WTC11 (cell line): ENCODE measurements around the gene TRIP13. TPM values are rescaled to one million over a fixed set of nuclear protein-coding genes. Genes with fewer than 3 reads are reported as not detected.
A peak's percentile ranks its signal among the peaks of the same experiment; 100 is the strongest.

Source experiments
- ATAC-seq: fragments of 200-7000 bp; cut with Tn5 transposase; 2 replicates; pipeline ENCODE4 v1.10.0; 2021; ENCODE audit warnings: mild to moderate bottlenecking, moderate library complexity
- Bru-seq: library from RNA; stranded (reverse); fragments of 400-500 nt; gene quantifications from one replicate; lab custom pipeline; 2021; lab: Mats Ljungman, UMichigan
- CTCF ChIA-PET: fragments of 300-600 bp; sonication (Branson Sonifier 250); formaldehyde crosslinking; loops from one replicate; lab custom pipeline; 2021; ENCODE audit warnings: antibody characterized with exemption; lab: Charles Lee
- POLR2A ChIA-PET: fragments of 350-600 bp; sonication (Branson Sonifier 250); formaldehyde crosslinking; loops from one replicate; lab custom pipeline; 2021; ENCODE audit warnings: antibody characterized with exemption; lab: Charles Lee
- DNase-seq: peaks from one replicate; pipeline ENCODE4 v3.0.0; 2021; ENCODE audit warnings: low spot score
- H3K27ac Mint-ChIP-seq: 2 replicates; pipeline ENCODE4 v1.8.0; 2021; ENCODE audit warnings: mixed read lengths
- H3K27me3 Mint-ChIP-seq: 2 replicates; pipeline ENCODE4 v1.8.0; 2021; ENCODE audit warnings: low read depth, mild to moderate bottlenecking, moderate library complexity, mixed read lengths
- H3K36me3 Mint-ChIP-seq: 2 replicates; pipeline ENCODE4 v1.8.0; 2021; ENCODE audit warnings: mixed read lengths
- H3K4me1 Mint-ChIP-seq: 2 replicates; pipeline ENCODE4 v1.8.0; 2022; ENCODE audit warnings: mixed read lengths
- H3K4me3 Mint-ChIP-seq: 2 replicates; pipeline ENCODE4 v1.8.0; 2021; ENCODE audit warnings: mild to moderate bottlenecking, moderate library complexity, mixed read lengths
- H3K9me3 Mint-ChIP-seq: 2 replicates; pipeline ENCODE4 v1.8.0; 2021; ENCODE audit warnings: mixed read lengths
- ATF1 ChIP-seq: sonication (generic); formaldehyde crosslinking; IDR thresholded peaks from 2 replicates; pipeline ENCODE4 v1.8.1; 2023; ENCODE audit warnings: mild to moderate bottlenecking, moderate library complexity, missing genetic modification reagents
- CBFB ChIP-seq: sonication (generic); formaldehyde crosslinking; IDR thresholded peaks from 2 replicates; pipeline ENCODE4 v1.8.1; 2022; ENCODE audit warnings: mild to moderate bottlenecking, low read depth, missing genetic modification reagents
- CREM ChIP-seq: sonication (generic); formaldehyde crosslinking; IDR thresholded peaks from 2 replicates; pipeline ENCODE4 v1.8.1; 2022; ENCODE audit warnings: mild to moderate bottlenecking, missing genetic modification reagents, moderate library complexity
- ETV6 ChIP-seq: sonication (generic); formaldehyde crosslinking; IDR thresholded peaks from 2 replicates; pipeline ENCODE4 v1.8.1; 2022; ENCODE audit warnings: mild to moderate bottlenecking, missing genetic modification reagents
- FOXK1 ChIP-seq: sonication (generic); formaldehyde crosslinking; IDR thresholded peaks from 2 replicates; pipeline ENCODE4 v1.8.0; 2022; ENCODE audit warnings: mild to moderate bottlenecking, moderate library complexity, missing genetic modification reagents
- FOXP1 ChIP-seq: sonication (generic); formaldehyde crosslinking; IDR thresholded peaks from 2 replicates; pipeline ENCODE4 v1.8.0; 2022; ENCODE audit warnings: missing genetic modification reagents, mild to moderate bottlenecking, moderate library complexity, borderline replicate concordance
- GABPB1 ChIP-seq: sonication (generic); formaldehyde crosslinking; IDR thresholded peaks from 2 replicates; pipeline ENCODE4 v1.8.1; 2023; ENCODE audit warnings: mild to moderate bottlenecking, missing genetic modification reagents
- GTF2I ChIP-seq: fragments of 250-450 bp; sonication (Bioruptor Pico); conservative IDR thresholded peaks from 2 replicates; pipeline ENCODE4 v1.4.0; 2021; ENCODE audit warnings: mild to moderate bottlenecking
- HMGA2 ChIP-seq: fragments of 250-450 bp; sonication (Bioruptor Pico); IDR thresholded peaks from 2 replicates; pipeline ENCODE4 v1.4.0; 2021; ENCODE audit warnings: mild to moderate bottlenecking, moderate library complexity
- JAZF1 ChIP-seq: fragments of 250-450 bp; sonication (Bioruptor Pico); IDR thresholded peaks from 2 replicates; pipeline ENCODE4 v1.9.0; 2021; ENCODE audit warnings: moderate library complexity, mild to moderate bottlenecking, inconsistent platforms
- KAT7 ChIP-seq: sonication (generic); formaldehyde crosslinking; IDR thresholded peaks from 2 replicates; pipeline ENCODE4 v1.8.1; 2023; ENCODE audit warnings: missing genetic modification reagents, mild to moderate bottlenecking, borderline replicate concordance
- MYBL2 ChIP-seq: sonication (generic); formaldehyde crosslinking; IDR thresholded peaks from 2 replicates; pipeline ENCODE4 v1.8.1; 2023; ENCODE audit warnings: mild to moderate bottlenecking, moderate library complexity, missing genetic modification reagents
- NFE2L1 ChIP-seq: sonication (generic); formaldehyde crosslinking; IDR thresholded peaks from 2 replicates; pipeline ENCODE4 v1.8.1; 2023; ENCODE audit warnings: missing genetic modification reagents
- NR3C1 ChIP-seq: sonication (generic); formaldehyde crosslinking; conservative IDR thresholded peaks from 2 replicates; pipeline ENCODE4 v1.8.1; 2023; ENCODE audit warnings: low read depth, mild to moderate bottlenecking, missing genetic modification reagents
- RELA ChIP-seq: sonication (generic); formaldehyde crosslinking; IDR thresholded peaks from 2 replicates; pipeline ENCODE4 v1.8.1; 2022; ENCODE audit warnings: missing genetic modification reagents, mild to moderate bottlenecking, borderline replicate concordance
- RORB ChIP-seq: fragments of 250-450 bp; sonication (Bioruptor Pico); IDR thresholded peaks from 2 replicates; pipeline ENCODE4 v1.9.0; 2021; ENCODE audit warnings: mild to moderate bottlenecking
- SMAD3 ChIP-seq: sonication (generic); formaldehyde crosslinking; IDR thresholded peaks from 2 replicates; pipeline ENCODE4 v1.8.0; 2022; ENCODE audit warnings: missing genetic modification reagents, mild to moderate bottlenecking, borderline replicate concordance
- SP1 ChIP-seq: sonication (generic); formaldehyde crosslinking; conservative IDR thresholded peaks from 2 replicates; pipeline ENCODE4 v1.8.1; 2022; ENCODE audit warnings: missing genetic modification reagents
- TP53 ChIP-seq: sonication (generic); formaldehyde crosslinking; IDR thresholded peaks from 2 replicates; pipeline ENCODE4 v1.8.1; 2023; ENCODE audit warnings: mild to moderate bottlenecking, missing genetic modification reagents
- USF2 ChIP-seq: sonication (generic); formaldehyde crosslinking; IDR thresholded peaks from 2 replicates; pipeline ENCODE4 v1.8.1; 2023; ENCODE audit warnings: mild to moderate bottlenecking, missing genetic modification reagents, moderate library complexity
- ZNF219 ChIP-seq: sonication (generic); formaldehyde crosslinking; IDR thresholded peaks from 2 replicates; pipeline ENCODE4 v1.8.0; 2023; ENCODE audit warnings: missing genetic modification reagents, mild to moderate bottlenecking, borderline replicate concordance
- ZNF263 ChIP-seq: sonication (generic); formaldehyde crosslinking; IDR thresholded peaks from 2 replicates; pipeline ENCODE4 v1.8.1; 2022; ENCODE audit warnings: low read depth, mild to moderate bottlenecking, moderate library complexity, missing genetic modification reagents
- long read RNA-seq, 3 experiments: library from RNA in 1 of 3; library from capped mRNA in 1 of 3; library from polyadenylated mRNA in 1 of 3; unstranded in 2 of 3; stranded (forward) in 1 of 3; transcript quantifications; one replicate each; pipeline ENCODE4 v2.0.0, GENCODE V29; 2021
- total RNA-seq: library from RNA; stranded (reverse); gene quantifications from 3 replicates; pipeline ENCODE4 v1.2.3, GENCODE V29; 2021
- TF ChIP-seq, protein P1 (sequence below): sonication (generic); formaldehyde crosslinking; IDR thresholded peaks from 2 replicates; pipeline ENCODE4 v1.8.1; 2022; ENCODE audit warnings: mild to moderate bottlenecking, moderate library complexity, missing genetic modification reagents
- TF ChIP-seq, protein P2 (sequence below): sonication (generic); formaldehyde crosslinking; IDR thresholded peaks from 2 replicates; pipeline ENCODE4 v1.8.1; 2022; ENCODE audit warnings: low read depth, mild to moderate bottlenecking, moderate library complexity, missing genetic modification reagents, borderline replicate concordance
- TF ChIP-seq, protein P3 (sequence below): fragments of 250-450 bp; sonication (Bioruptor Pico); IDR thresholded peaks from 2 replicates; pipeline ENCODE4 v1.8.0; 2021; ENCODE audit warnings: mild to moderate bottlenecking
- TF ChIP-seq, protein P4 (sequence below): sonication (generic); formaldehyde crosslinking; IDR thresholded peaks from 2 replicates; pipeline ENCODE4 v1.8.1; 2022; ENCODE audit warnings: mild to moderate bottlenecking, missing genetic modification reagents, moderate library complexity, borderline replicate concordance
- TF ChIP-seq, protein P5 (sequence below): sonication (generic); formaldehyde crosslinking; IDR thresholded peaks from 2 replicates; pipeline ENCODE4 v1.8.0; 2022; ENCODE audit warnings: mild to moderate bottlenecking, missing genetic modification reagents
- TF ChIP-seq, protein P6 (sequence below): sonication (generic); formaldehyde crosslinking; IDR thresholded peaks from 2 replicates; pipeline ENCODE4 v1.8.0; 2023; ENCODE audit warnings: missing genetic modification reagents

TRIP13 gene, protein sequence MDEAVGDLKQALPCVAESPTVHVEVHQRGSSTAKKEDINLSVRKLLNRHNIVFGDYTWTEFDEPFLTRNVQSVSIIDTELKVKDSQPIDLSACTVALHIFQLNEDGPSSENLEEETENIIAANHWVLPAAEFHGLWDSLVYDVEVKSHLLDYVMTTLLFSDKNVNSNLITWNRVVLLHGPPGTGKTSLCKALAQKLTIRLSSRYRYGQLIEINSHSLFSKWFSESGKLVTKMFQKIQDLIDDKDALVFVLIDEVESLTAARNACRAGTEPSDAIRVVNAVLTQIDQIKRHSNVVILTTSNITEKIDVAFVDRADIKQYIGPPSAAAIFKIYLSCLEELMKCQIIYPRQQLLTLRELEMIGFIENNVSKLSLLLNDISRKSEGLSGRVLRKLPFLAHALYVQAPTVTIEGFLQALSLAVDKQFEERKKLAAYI
- total RNA-seq, result 31.4 to 35.0 TPM (median 33.7 TPM) in 3 replicates
- Bru-seq, nascent RNA, result percentile 72 among the genes with signal in this experiment
- long read RNA-seq, experiment 1, transcript TRIP13-201 (13 exons, 2,672 nt), result major isoform, 244 of 311 reads
- long read RNA-seq, experiment 1, partial matches to known transcripts, result 38 of 311 reads
- long read RNA-seq, experiment 1, other reads (novel, unspliced or antisense), result 29 of 311 reads
- long read RNA-seq, experiment 2, transcript TRIP13-201 (13 exons, 2,672 nt), result major isoform, 25 of 48 reads
- long read RNA-seq, experiment 2, partial matches to known transcripts, result 15 of 48 reads
- long read RNA-seq, experiment 2, other reads (novel, unspliced or antisense), result 8 of 48 reads
- long read RNA-seq, experiment 3, transcript TRIP13-201 (13 exons, 2,672 nt), result major isoform, 20 of 30 reads
- long read RNA-seq, experiment 3, partial matches to known transcripts, result 4 of 30 reads
- long read RNA-seq, experiment 3, other reads (novel, unspliced or antisense), result 5 of 30 reads

DNA sequence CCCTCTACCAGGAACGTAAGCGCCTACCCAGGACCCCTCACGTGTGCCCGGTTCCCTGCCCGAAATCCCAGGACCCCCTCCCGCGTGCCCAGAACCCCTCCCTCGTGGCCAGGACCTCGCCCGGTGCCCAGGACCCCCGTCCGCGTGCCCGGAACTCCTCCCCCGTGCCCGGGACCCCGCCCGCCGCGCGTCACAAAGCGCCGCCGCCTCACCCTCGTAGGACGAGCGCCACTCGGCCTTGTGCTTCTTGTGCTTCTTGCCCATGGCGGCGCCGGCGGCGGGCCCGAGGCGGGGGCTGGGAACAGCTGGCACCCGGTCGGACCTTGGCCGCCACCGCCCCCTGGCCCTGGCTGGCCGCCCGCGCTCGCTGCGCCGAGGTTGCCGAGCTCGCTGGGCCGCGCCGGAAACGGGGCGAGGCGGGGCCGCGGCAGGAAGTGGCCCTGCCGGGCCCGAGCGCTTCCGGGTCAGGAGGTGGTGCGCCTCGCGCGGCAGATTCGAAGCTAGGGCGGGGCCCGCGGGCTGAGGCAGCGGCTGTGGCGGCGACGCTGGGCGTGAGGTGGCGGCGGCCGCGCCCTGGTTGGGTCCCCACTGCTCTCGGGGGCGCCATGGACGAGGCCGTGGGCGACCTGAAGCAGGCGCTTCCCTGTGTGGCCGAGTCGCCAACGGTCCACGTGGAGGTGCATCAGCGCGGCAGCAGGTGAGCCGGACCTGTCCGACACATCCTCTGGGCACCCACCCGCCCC lies at the start of gene TRIP13, which contains the start of gene BRD9:
Gene TRIP13 (plus strand): TSS at position 491 of the 743 bp plus-strand sequence. CDS start 115 bp downstream, at position 606.
Gene BRD9 (minus strand): TSS at position 408 of the 743 bp plus-strand sequence. CDS start 144 bp downstream, at position 264.
- H3K36me3 Mint-ChIP-seq, result peaks cover 59% of the 10 kb centered on the region
- H3K27ac Mint-ChIP-seq, result peak within 1 kb of the TSS; percentile 67
- no peaks in the 10 kb centered on the region for H3K27me3 Mint-ChIP-seq
- peaks cover 19% of the 10 kb centered on the region for H3K4me1 Mint-ChIP-seq
- CTCF ChIA-PET, result interaction anchor here (1.0 to 2.0 kb wide), 10 partner anchors 11 to 488 kb away, joined by 3 to 13 read pairs (median 4); no protein-coding TSS in a partner anchor
- H3K4me3 Mint-ChIP-seq, result peak within 1 kb of the TSS; percentile 85
- ATAC-seq (peak; percentile 82), DNase-seq (peak; percentile 76)
- H3K9me3 Mint-ChIP-seq, result no peaks in the 10 kb centered on the region
- POLR2A ChIA-PET, result interaction anchor here (1.6 kb wide), 1 partner anchor 11 kb away, joined by 3 read pairs; no protein-coding TSS in a partner anchor
- peak; percentile 90 for TF ChIP-seq SP1 (CRISPR knock-in tag)
- TF ChIP-seq, protein P1, sequence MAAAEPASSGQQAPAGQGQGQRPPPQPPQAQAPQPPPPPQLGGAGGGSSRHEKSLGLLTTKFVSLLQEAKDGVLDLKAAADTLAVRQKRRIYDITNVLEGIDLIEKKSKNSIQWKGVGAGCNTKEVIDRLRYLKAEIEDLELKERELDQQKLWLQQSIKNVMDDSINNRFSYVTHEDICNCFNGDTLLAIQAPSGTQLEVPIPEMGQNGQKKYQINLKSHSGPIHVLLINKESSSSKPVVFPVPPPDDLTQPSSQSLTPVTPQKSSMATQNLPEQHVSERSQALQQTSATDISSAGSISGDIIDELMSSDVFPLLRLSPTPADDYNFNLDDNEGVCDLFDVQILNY (CRISPR knock-in tag), result peak; percentile 84
- TF ChIP-seq ATF1 (CRISPR knock-in tag), result 0 out of 2 replicates have a peak, but pooled peaks have one; percentile 55
- TF ChIP-seq ZNF263 (CRISPR knock-in tag), result 0 out of 2 replicates have a peak, but pooled peaks have one; percentile 44
- peak; percentile 78; the same call in 1 of the 2 replicates for TF ChIP-seq ETV6
- no peak for TF ChIP-seq ZNF219
- 0 out of 2 replicates have a peak, but pooled peaks have one; percentile 68 for TF ChIP-seq CBFB
- peak; percentile 72 for TF ChIP-seq FOXK1 (CRISPR knock-in tag)
- TF ChIP-seq FOXP1 (CRISPR knock-in tag), result peak; percentile 36; the same call in 1 of the 2 replicates
- TF ChIP-seq, protein P2, sequence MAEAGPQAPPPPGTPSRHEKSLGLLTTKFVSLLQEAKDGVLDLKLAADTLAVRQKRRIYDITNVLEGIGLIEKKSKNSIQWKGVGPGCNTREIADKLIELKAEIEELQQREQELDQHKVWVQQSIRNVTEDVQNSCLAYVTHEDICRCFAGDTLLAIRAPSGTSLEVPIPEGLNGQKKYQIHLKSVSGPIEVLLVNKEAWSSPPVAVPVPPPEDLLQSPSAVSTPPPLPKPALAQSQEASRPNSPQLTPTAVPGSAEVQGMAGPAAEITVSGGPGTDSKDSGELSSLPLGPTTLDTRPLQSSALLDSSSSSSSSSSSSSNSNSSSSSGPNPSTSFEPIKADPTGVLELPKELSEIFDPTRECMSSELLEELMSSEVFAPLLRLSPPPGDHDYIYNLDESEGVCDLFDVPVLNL (CRISPR knock-in tag), result peak; percentile 98
- TF ChIP-seq, protein P3, sequence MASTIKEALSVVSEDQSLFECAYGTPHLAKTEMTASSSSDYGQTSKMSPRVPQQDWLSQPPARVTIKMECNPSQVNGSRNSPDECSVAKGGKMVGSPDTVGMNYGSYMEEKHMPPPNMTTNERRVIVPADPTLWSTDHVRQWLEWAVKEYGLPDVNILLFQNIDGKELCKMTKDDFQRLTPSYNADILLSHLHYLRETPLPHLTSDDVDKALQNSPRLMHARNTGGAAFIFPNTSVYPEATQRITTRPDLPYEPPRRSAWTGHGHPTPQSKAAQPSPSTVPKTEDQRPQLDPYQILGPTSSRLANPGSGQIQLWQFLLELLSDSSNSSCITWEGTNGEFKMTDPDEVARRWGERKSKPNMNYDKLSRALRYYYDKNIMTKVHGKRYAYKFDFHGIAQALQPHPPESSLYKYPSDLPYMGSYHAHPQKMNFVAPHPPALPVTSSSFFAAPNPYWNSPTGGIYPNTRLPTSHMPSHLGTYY (CRISPR knock-in tag), result no peak
- no peak for TF ChIP-seq JAZF1 (CRISPR knock-in tag)
- peak; percentile 13; the same call in 1 of the 2 replicates for TF ChIP-seq RELA
- TF ChIP-seq TP53 (CRISPR knock-in tag), result 0 out of 2 replicates have a peak, but pooled peaks have one; percentile 76
- no peak for TF ChIP-seq NR3C1 (CRISPR knock-in tag)
- peak; percentile 82; the same call in 1 of the 2 replicates for TF ChIP-seq MYBL2 (CRISPR knock-in tag)
- TF ChIP-seq KAT7 (CRISPR knock-in tag), result 0 out of 2 replicates have a peak, but pooled peaks have one; percentile 53
- TF ChIP-seq GABPB1, result peak; percentile 77
- 0 out of 2 replicates have a peak, but pooled peaks have one; percentile 26 for TF ChIP-seq NFE2L1 (CRISPR knock-in tag)
- no peak for TF ChIP-seq SMAD3 (CRISPR knock-in tag)
- TF ChIP-seq, protein P4, sequence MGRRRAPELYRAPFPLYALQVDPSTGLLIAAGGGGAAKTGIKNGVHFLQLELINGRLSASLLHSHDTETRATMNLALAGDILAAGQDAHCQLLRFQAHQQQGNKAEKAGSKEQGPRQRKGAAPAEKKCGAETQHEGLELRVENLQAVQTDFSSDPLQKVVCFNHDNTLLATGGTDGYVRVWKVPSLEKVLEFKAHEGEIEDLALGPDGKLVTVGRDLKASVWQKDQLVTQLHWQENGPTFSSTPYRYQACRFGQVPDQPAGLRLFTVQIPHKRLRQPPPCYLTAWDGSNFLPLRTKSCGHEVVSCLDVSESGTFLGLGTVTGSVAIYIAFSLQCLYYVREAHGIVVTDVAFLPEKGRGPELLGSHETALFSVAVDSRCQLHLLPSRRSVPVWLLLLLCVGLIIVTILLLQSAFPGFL (CRISPR knock-in tag), result no peak
- TF ChIP-seq, protein P5, sequence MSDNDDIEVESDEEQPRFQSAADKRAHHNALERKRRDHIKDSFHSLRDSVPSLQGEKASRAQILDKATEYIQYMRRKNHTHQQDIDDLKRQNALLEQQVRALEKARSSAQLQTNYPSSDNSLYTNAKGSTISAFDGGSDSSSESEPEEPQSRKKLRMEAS, result peak; percentile 80; the same call in 1 of the 2 replicates
- TF ChIP-seq USF2 (CRISPR knock-in tag), result peak; percentile 57
- no peak for TF ChIP-seq GTF2I
- peak; percentile 89 for TF ChIP-seq CREM (CRISPR knock-in tag)
- no peak for TF ChIP-seq RORB (CRISPR knock-in tag)
- TF ChIP-seq HMGA2 (CRISPR knock-in tag), result no peak
- TF ChIP-seq, protein P6, sequence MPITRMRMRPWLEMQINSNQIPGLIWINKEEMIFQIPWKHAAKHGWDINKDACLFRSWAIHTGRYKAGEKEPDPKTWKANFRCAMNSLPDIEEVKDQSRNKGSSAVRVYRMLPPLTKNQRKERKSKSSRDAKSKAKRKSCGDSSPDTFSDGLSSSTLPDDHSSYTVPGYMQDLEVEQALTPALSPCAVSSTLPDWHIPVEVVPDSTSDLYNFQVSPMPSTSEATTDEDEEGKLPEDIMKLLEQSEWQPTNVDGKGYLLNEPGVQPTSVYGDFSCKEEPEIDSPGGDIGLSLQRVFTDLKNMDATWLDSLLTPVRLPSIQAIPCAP, result peak; percentile 73; the same call in 1 of the 2 replicates
